Measurements from ENCODE around the gene ACOX3. TPM values are rescaled to one million over a fixed set of nuclear protein-coding genes. Genes with fewer than 3 reads are reported as not detected.
"Not testable (repeated sequence)": the region's sequence is repeated elsewhere in the genome, so short reads cannot be mapped to it uniquely, and the experiment has no call there.

Gene ACOX3
- total RNA-seq, 1 experiment from 2014 or later = 40.8 TPM

DNA sequence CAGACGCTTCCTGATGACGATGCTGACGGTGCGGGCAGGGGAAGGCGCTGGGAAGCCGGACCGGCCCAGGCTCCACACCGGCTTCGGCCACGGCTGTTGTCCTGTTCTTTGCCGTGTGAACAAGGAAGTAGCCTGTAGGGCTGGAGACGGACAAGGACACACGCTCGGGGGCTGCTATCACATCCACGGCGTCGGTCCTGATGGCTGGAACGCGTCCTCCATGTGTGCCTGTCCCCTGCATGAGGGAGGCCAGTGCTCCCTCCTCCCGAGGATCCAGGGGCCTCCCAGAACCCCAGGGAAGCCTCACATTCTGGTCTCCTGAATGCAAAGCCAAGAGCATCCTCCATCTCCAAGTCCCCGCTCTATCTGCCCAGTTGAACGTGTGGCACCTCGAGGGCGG is 53.8 kb downstream of the ACOX3 start:
- no peaks in the 10 kb centered on the region; the same call in 1 of the 2 replicates for H3K36me3 ChIP-seq (replicated peaks; ENCODE audit: control insufficient read depth, insufficient read depth, low read length)
- DNase-seq = no peak
- H3K4me3 ChIP-seq (ENCODE audit: insufficient read depth, low read depth, low read length) = no peak overlapping the region
- no peaks in the 10 kb centered on the region for H3K27me3 ChIP-seq (ENCODE audit: control insufficient read depth, insufficient read depth, low read length)

DNA sequence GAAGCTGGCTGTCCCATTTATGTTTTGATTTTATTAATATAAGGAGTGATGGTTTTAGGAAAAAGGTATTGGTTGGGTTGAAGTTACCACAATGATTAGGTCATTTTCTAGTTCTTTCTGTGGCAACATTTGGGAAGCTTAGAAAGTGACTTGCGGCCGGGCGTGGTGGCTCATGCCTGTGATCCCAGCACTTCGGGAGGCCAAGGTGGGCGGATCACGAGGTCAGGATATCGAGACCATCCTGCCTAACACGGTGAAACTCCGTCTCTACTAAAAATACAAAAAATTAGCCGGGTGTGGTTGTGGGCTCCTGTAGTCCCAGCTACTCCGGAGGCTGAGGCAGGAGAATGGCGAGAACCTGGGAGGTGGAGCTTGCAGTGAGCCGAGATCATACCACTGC is 54.4 kb downstream of the ACOX3 start:
- not testable (repeated sequence) for H3K36me3 ChIP-seq (replicated peaks; ENCODE audit: control insufficient read depth, insufficient read depth, low read length); DNase-seq; H3K4me3 ChIP-seq (ENCODE audit: insufficient read depth, low read depth, low read length); H3K27me3 ChIP-seq (ENCODE audit: control insufficient read depth, insufficient read depth, low read length)

DNA sequence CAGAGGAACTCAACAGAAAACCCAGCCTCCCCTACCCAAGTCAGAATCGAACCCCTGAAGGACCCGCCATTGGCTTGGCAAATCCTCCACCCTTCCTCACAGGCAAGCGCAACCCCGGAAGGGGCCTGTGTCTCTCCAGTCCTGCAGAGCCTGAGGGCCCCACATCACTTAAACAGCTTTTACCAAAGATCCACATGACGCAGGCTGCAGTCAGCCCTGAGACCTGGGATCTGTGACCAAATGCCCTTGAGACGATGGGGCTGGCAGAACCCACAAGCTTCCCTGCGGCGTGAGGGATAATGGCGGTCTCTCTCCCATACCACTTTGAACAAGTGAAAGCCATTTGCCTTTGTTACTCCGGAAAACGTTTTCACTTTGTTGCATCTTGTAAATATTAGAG is 54.9 kb downstream of the ACOX3 start:
- no peak overlapping the region for H3K4me3 ChIP-seq (ENCODE audit: insufficient read depth, low read depth, low read length)
- no peak for DNase-seq
- H3K36me3 ChIP-seq (replicated peaks; ENCODE audit: control insufficient read depth, insufficient read depth, low read length) = no peaks in the 10 kb centered on the region; the same call in 1 of the 2 replicates
- H3K27me3 ChIP-seq (ENCODE audit: control insufficient read depth, insufficient read depth, low read length) = no peaks in the 10 kb centered on the region

DNA sequence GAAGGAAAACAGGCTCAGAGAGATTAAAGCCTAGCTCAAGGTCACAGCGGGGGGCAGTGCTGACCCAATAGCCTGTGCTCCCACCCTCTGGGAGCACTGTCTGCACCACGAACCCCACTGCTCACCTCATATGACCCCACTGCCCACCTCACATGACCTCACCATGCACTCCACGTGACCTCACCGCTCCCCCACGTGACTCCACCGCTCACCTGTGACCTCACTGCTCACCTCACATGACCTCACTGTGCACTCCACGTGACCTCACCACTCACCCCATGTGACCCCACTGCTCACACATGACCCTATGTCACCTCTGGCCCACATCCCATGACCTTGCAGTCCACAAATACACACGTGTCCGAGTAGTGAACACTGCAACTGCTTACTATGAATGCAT is 55.4 kb downstream of the ACOX3 start:
- H3K36me3 ChIP-seq (replicated peaks; ENCODE audit: control insufficient read depth, insufficient read depth, low read length) = no peaks in the 10 kb centered on the region; the same call in 1 of the 2 replicates
- no peak overlapping the region for H3K4me3 ChIP-seq (ENCODE audit: insufficient read depth, low read depth, low read length)

DNA sequence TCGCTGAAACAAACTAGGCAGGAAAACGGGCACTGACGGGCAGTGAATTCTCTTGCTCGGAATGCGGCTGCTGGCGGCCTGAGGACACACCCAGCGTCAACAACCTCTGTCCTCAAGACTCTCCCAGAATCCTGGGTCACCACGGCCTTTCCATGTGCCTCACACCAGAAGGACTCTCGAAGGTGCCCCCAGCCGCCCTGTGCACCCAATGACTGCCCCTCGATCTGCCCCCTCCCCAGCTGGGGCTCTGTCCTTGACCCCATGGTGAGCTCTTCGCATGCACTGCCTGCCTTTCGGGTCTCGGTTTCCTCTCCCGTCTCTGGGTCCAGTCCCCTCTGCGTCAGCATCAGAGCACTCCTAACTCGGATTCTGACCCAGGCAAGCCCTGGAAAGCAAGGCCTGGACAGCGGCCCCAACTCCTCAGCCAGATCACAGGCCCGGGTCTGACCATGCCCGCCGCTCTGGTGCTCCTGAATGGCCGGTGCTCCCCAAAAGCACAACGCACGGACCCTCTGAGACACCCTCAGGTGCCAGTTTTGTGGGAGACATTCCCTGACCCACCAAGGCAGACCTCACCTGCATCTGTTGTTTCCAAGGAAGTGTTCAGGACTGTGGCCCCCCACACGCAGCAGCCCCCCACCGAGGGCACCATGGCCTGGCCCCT is 56.0 kb downstream of the ACOX3 start:
- H3K27me3 ChIP-seq (ENCODE audit: control insufficient read depth, insufficient read depth, low read length) = no peaks in the 10 kb centered on the region
- no peak for DNase-seq
- H3K4me3 ChIP-seq (ENCODE audit: insufficient read depth, low read depth, low read length) = no peak overlapping the region
- H3K36me3 ChIP-seq (replicated peaks; ENCODE audit: control insufficient read depth, insufficient read depth, low read length) = no peaks in the 10 kb centered on the region; the same call in 1 of the 2 replicates

More for the DNA sequence above, 55.4 kb downstream of the ACOX3 start:
- DNase-seq = no peak
- no peaks in the 10 kb centered on the region for H3K27me3 ChIP-seq (ENCODE audit: control insufficient read depth, insufficient read depth, low read length)

DNA sequence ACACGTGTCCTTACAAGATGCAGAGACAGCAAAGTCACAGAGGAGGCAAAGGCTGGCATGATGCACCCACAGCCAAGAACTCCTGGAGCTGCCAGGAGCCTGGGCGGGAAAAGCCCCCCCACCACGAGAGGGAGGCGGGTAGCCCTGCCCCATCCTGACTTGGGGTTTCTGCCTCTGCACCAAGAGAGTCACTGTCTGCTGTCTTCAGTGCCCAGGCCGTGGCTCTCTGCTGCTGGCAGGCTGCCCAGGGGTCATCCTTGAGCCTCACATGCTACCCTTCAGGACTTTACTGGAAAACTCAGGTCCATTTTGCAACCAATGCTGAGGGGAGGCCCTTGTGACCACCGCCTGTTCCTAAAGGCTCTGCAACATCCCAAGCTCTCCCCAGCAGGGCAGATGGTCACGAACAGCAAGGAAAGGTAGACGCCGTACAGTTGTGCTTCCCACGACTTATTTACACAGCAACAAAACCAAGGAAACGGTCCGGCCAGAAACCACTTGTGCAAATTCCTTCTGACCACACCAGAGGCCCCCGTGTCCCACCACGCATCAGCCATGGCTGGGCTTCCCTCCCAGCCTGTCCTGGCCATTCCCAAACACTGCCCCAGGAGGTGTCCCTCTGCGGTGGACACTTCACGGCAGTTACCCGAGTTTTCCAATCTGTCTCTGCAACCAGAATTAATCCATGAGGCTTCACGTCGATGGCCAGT is 56.9 kb downstream of the ACOX3 start:
- H3K36me3 ChIP-seq (replicated peaks; ENCODE audit: control insufficient read depth, insufficient read depth, low read length) = no peaks in the 10 kb centered on the region; the same call in 1 of the 2 replicates
- H3K27me3 ChIP-seq (ENCODE audit: control insufficient read depth, insufficient read depth, low read length) = no peaks in the 10 kb centered on the region
- no peak for DNase-seq
- H3K4me3 ChIP-seq (ENCODE audit: insufficient read depth, low read depth, low read length) = no peak overlapping the region

DNA sequence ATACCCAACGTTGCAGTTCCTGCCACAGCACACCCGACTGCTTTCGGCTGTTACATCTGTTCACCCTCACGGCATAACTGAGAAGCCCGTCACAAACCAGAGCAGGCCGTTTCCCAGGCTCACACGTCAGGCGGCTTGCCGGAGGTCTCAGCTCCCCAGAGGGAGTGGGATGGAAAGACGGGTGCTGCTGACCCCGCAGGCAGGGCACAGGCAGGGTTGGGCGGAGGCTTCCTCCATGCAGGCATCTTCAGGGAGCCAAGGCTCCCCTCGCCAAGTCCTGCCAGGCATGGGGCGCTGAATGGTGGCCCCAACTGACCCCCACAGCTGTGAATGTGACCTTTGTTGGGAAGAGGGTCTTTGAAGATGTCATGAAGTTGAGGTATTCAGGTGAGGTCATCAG is 57.5 kb downstream of the ACOX3 start:
- no peaks in the 10 kb centered on the region for H3K27me3 ChIP-seq (ENCODE audit: control insufficient read depth, insufficient read depth, low read length)
- no peak overlapping the region for H3K4me3 ChIP-seq (ENCODE audit: insufficient read depth, low read depth, low read length)
- DNase-seq = no peak
- H3K36me3 ChIP-seq (replicated peaks; ENCODE audit: control insufficient read depth, insufficient read depth, low read length) = no peaks in the 10 kb centered on the region; the same call in 1 of the 2 replicates

DNA sequence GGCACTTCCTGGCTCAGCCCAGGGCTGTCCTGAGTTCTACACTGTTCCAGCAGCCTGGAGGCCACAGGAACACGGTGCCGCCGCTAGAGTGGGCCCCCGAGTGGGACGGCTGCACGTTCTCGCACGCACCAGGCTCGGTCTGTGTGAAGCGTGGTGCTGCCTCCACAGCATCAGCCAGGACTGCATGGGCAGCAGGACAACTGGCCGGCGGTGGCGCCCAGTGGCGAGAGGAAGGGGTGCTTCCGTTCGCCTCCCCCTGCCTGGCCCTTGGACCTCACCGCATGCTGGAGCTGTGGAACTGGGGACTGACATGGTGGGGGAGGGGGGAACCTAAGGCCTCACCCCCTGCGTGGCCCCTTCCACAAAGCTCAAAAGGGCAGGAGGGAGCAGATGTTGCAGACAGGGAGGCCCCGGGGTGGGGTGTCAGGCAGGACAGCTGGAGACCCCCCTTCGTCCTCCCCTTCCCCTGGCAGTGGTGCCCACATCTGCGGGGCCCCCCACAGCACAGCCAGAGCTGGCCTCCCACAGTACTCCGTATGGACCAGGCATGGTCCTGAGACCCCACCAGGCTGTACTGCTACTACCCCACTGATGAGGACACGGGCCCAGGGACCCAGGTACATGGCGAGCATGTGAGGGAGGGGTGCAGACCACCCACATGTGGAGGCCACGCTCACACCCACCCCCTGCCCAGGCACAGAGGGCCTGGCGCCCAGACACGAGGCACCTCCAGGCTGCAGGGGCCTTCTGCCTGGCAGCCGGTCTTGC is 58.5 kb downstream of the ACOX3 start:
- H3K27me3 ChIP-seq (ENCODE audit: control insufficient read depth, insufficient read depth, low read length) = no peaks in the 10 kb centered on the region
- H3K36me3 ChIP-seq (replicated peaks; ENCODE audit: control insufficient read depth, insufficient read depth, low read length) = no peaks in the 10 kb centered on the region
- no peak overlapping the region for H3K4me3 ChIP-seq (ENCODE audit: insufficient read depth, low read depth, low read length)
- DNase-seq = no peak

DNA sequence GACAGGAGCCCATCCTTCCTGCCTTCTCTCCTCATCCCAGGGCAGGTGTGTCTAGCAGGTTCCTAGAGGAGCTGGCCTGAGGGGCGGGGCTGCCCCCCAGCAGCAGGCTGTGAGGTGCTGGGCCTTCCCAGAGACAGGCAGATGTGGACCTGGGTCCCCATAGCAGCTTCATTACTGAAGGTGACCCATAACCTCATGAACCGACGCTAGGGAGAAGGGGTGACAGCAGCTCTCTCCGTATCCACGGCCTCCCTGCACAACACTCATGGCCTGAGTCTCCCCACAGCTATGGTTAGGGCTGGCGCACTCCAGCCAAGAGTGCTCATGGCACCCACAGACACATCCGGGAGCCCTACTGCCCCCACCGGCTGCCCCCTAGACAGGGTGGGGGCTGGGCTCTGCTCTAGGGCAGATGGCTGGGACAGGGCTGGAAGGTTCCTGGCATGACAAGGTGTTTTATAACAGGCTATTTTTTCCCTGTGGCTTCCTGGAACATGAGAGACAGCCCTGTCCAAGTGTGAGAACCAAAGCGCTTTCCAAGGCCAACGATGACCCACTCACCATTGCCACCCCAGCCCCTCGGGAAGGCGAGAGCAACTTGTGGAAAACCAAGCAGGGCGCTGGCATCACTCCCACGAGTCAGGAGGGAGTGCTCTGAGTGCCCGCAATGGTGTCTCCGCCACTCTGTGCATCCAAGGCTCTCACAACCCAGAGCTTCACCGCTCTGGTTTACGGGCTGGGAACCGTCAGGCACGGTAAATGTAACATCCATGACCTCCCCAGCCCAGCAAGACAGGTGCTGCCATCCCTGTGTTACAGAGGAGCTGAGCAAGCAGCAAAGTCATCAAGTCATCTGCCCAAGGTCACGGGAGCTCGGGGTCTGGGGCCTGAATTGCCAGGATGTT is 59.8 kb downstream of the ACOX3 start:
- Histone ChIP-seq H3K4me3 (ENCODE audit: insufficient read depth, low read depth, low read length) (no peak overlapping the region), H3K36me3 (replicated peaks; ENCODE audit: control insufficient read depth, insufficient read depth, low read length) (no peaks in the 10 kb centered on the region), H3K27me3 (ENCODE audit: control insufficient read depth, insufficient read depth, low read length) (no peaks in the 10 kb centered on the region)
- no peak for DNase-seq

DNA sequence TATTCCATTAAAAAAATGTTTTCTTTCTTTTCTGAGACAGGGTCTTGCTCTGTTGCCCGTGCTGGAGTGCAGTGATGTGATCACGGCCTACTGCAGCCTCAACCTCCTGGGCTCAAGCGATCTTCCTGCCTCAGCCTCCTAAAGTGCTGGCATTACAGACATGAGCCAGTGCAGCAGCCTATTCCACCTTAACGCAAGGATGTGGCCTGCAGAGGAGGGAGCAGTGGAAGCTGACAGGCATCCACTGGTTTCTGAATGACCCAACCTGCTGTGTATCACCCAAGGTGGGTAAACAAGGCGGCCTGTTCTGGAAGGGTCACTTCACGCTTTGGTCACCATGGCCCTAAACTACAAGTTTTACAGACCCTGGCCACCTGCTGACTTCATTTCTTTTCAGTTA is 60.8 kb downstream of the ACOX3 start:
- no peaks in the 10 kb centered on the region for H3K36me3 ChIP-seq (replicated peaks; ENCODE audit: control insufficient read depth, insufficient read depth, low read length)
- H3K27me3 ChIP-seq (ENCODE audit: control insufficient read depth, insufficient read depth, low read length) = no peaks in the 10 kb centered on the region
- no peak for DNase-seq
- H3K4me3 ChIP-seq (ENCODE audit: insufficient read depth, low read depth, low read length) = no peak overlapping the region

DNA sequence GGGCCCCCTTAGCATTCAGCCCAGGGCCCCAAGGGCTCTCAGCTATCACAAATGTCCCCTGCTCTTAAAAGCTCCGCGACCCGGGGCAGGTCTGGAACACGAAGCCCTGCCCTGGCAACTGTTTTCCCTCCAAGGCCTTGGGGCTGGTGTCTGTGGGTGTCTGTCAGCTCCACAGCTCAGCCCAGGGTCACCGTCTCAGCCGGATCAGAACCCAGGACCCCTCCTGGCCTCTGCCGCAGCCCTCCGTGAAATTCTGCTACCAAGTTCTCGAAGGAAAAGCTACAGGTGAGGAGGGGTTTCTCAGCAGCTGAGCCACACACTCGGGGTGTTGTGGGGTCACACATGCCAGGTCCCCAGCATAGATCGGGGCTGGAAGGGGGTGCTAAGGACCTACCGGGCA is 61.2 kb downstream of the ACOX3 start:
- Histone ChIP-seq H3K4me3 (ENCODE audit: insufficient read depth, low read depth, low read length) (no peak overlapping the region), H3K36me3 (replicated peaks; ENCODE audit: control insufficient read depth, insufficient read depth, low read length) (no peaks in the 10 kb centered on the region), H3K27me3 (ENCODE audit: control insufficient read depth, insufficient read depth, low read length) (no peaks in the 10 kb centered on the region)
- DNase-seq = no peak

DNA sequence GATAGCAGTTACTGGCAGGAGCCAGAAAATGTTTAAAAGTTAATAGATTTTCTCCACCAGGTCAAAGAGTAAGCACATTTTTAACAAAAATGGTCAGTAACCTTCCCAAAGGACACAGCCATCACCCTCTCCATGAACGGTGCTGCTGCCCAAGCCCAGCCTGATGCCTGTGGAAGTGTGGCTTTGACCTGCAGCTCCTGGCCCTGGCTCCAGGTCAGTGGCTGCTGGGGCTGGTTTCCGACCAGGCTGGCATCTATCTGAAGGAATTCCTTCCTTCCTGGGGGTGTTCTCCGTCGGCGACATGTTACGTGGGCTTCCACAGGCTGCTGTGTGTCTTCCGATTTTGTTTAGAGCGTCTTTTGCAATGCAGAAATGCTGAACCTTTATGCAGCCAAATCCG is 61.7 kb downstream of the ACOX3 start:
- DNase-seq = no peak
- no peak overlapping the region for H3K4me3 ChIP-seq (ENCODE audit: insufficient read depth, low read depth, low read length)
- H3K27me3 ChIP-seq (ENCODE audit: control insufficient read depth, insufficient read depth, low read length) = no peaks in the 10 kb centered on the region
- H3K36me3 ChIP-seq (replicated peaks; ENCODE audit: control insufficient read depth, insufficient read depth, low read length) = no peaks in the 10 kb centered on the region

DNA sequence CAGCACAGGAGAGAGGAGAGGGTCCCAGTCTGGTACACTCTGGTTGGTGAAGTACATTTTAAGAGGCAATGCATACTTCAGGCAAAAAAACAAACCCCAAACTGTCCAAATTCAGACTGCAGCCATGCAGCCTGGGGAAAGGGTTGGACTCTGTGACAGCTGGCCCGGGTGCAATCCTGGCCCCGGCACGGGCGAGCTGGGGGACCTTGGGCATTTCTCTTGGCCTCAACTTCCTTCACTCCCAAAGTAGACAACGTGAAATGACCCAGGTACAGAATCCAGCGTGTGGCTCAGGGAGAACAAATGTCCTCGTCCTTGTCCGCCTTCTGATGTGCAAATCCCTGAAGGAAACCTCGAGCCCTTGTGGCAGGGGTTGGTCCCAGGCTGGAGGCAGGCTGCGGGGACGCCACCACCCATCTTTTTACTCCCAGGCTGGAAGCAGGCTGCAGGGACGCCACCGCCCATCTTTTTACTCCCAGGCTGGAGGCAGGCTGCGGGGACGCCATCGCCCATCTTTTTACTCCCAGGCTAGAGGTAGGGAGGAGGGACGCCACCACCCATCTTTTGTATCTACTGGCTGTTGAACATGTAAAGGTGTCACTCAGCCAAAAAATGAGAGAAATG is 62.3 kb downstream of the ACOX3 start:
- no peak for DNase-seq
- no peak overlapping the region for H3K4me3 ChIP-seq (ENCODE audit: insufficient read depth, low read depth, low read length)
- no peaks in the 10 kb centered on the region for H3K27me3 ChIP-seq (ENCODE audit: control insufficient read depth, insufficient read depth, low read length)
- H3K36me3 ChIP-seq (replicated peaks; ENCODE audit: control insufficient read depth, insufficient read depth, low read length) = no peaks in the 10 kb centered on the region
